ENCODE measurements around the gene RFX7.

The RFX7 gene

GRCh38 chr15:56088389-56088788 is 155.3 kb downstream of the RFX7 start:
- Histone ChIP-seq H3K9me3 (ENCODE audit: severe bottlenecking) (no peaks in the 10 kb centered on the region), H3K27ac (no peak overlapping the region), H3K4me3 (ENCODE audit: low read depth, low read length) (no peak overlapping the region), H3K27me3 (ENCODE audit: insufficient read depth, low read depth, severe bottlenecking) (no peaks in the 10 kb centered on the region), H3K36me3 (peaks cover 4% of the 10 kb centered on the region; the same call in 1 of the 2 replicates)
- no peak for DNase-seq
- TF ChIP-seq CTCF (IDR thresholded peaks at IDR 0.05; ENCODE audit: low read depth, low read length): no peak

DNA sequence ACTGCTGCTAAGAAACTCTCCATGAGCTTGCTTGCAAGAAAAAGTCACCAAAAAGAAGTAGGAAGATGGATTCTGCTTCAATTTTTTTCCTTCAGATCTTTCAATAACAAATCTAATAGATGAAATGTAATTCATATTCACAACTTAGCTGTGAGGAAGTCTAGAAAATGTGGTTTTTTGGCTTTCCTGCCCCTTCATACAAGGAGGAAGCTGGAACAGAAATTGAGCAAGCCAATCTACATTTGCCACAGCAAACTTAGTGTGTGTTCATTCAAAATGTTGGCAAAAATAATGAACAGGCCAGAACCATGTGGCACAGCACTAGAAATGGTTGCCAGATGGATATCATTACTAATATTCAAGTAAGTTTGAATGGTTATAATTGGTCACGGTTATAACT is 157.1 kb downstream of the RFX7 start:
- Histone ChIP-seq H3K9me3 (ENCODE audit: severe bottlenecking) (no peaks in the 10 kb centered on the region), H3K27me3 (ENCODE audit: insufficient read depth, low read depth, severe bottlenecking) (no peaks in the 10 kb centered on the region), H3K36me3 (no peaks in the 10 kb centered on the region), H3K4me3 (ENCODE audit: low read depth, low read length) (no peak overlapping the region), H3K27ac (no peak overlapping the region)
- DNase-seq: no peak
- TF ChIP-seq CTCF (IDR thresholded peaks at IDR 0.05; ENCODE audit: low read depth, low read length): no peak

GRCh38 chr15:56082263-56082761 is 161.4 kb downstream of the RFX7 start:
- H3K4me3 ChIP-seq (ENCODE audit: low read depth, low read length): no peak overlapping the region
- TF ChIP-seq CTCF (IDR thresholded peaks at IDR 0.05; ENCODE audit: low read depth, low read length): no peak
- H3K36me3 ChIP-seq: no peaks in the 10 kb centered on the region
- DNase-seq: no peak
- no peaks in the 10 kb centered on the region for H3K27me3 ChIP-seq (ENCODE audit: insufficient read depth, low read depth, severe bottlenecking)
- H3K9me3 ChIP-seq (ENCODE audit: severe bottlenecking): no peaks in the 10 kb centered on the region
- H3K27ac ChIP-seq: no peak overlapping the region

DNA sequence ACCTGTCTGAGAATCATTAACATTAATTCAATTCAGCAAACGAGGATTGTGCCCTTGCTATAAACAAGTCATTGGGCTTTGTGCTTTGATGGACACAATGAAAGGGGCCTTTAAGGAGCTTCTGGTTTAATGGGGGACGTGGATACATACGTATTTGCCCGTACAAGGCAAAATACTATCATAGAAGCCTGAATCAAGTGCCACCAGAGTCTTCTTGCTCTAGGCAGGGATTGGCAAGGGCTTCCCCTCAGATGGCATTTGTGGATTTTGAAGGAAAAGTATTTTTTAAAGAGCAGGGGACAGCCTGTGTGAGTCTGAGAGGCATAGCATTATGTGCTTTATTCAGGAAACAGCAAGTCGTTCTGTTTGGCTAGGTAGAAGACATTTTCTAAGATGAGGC is 166.6 kb downstream of the RFX7 start:
- no peaks in the 10 kb centered on the region for H3K27me3 ChIP-seq (ENCODE audit: insufficient read depth, low read depth, severe bottlenecking)
- H3K36me3 ChIP-seq: no peaks in the 10 kb centered on the region
- H3K9me3 ChIP-seq (ENCODE audit: severe bottlenecking): no peaks in the 10 kb centered on the region
- TF ChIP-seq CTCF (IDR thresholded peaks at IDR 0.05; ENCODE audit: low read depth, low read length): no peak
- no peak for DNase-seq
- H3K27ac ChIP-seq: no peak overlapping the region
- no peak overlapping the region for H3K4me3 ChIP-seq (ENCODE audit: low read depth, low read length)

DNA sequence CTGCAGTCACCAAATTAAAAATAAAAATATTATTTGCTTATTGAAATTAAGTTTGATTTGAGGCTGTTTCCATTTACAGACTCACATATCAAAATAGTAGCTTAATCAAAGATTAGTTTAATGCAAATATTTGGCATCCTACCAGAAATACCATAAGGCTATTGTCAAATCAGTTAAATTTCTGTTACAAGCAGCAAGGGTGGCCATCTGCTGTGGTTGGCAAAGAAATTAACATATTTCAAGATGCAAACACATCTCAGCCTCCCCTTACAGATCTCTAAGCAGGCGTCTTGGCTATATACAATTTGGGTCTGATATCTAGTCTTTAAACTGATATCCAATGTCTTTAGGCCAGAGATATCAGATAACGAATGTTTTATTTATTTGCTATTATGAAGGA is 167.0 kb downstream of the RFX7 start:
- no peak for DNase-seq
- H3K4me3 ChIP-seq (ENCODE audit: low read depth, low read length): no peak overlapping the region
- no peak overlapping the region for H3K27ac ChIP-seq
- TF ChIP-seq CTCF (IDR thresholded peaks at IDR 0.05; ENCODE audit: low read depth, low read length): no peak
- no peaks in the 10 kb centered on the region for H3K27me3 ChIP-seq (ENCODE audit: insufficient read depth, low read depth, severe bottlenecking)
- no peaks in the 10 kb centered on the region for H3K9me3 ChIP-seq (ENCODE audit: severe bottlenecking)
- H3K36me3 ChIP-seq: no peaks in the 10 kb centered on the region

Data from WERI-Rb-1 (cell line).